ENCODE data around the gene RERE.
A peak's percentile ranks its signal among the peaks of the same experiment; 100 is the strongest.

Gene RERE

GRCh38 chr1:8684590-8684989, 132.8 kb downstream of the RERE start:
- DNase-seq: no peak

GRCh38 chr1:8682573-8682972, 134.9 kb downstream of the RERE start:
- DNase-seq: no peak

GRCh38 chr1:8681911-8682310, 135.5 kb downstream of the RERE start:
- DNase-seq: no peak

- DNase-seq: no peak
These were observed 136.5 kb downstream of the RERE start for GRCh38 chr1:8680664-8681650.

- no peak for DNase-seq
These were observed 137.3 kb downstream of the RERE start for GRCh38 chr1:8679929-8680663.

- peak; percentile 52 to 61 (median 53) for DNase-seq
These were observed 138.0 kb downstream of the RERE start for GRCh38 chr1:8679395-8679800.

GRCh38 chr1:8678673-8679394, 138.6 kb downstream of the RERE start:
- DNase-seq: no peak

- DNase-seq: no peak
These were observed 139.7 kb downstream of the RERE start for GRCh38 chr1:8677782-8678181.

GRCh38 chr1:8676813-8677212, 140.6 kb downstream of the RERE start:
- no peak for DNase-seq

- DNase-seq: no peak
These were observed 141.4 kb downstream of the RERE start for GRCh38 chr1:8676072-8676471.

GRCh38 chr1:8674912-8675311, 142.5 kb downstream of the RERE start:
- no peak for DNase-seq

GRCh38 chr1:8674481-8674880, 143.0 kb downstream of the RERE start:
- no peak for DNase-seq

- peak; percentile 68 to 76 (median 76) for DNase-seq
These were observed 146.0 kb downstream of the RERE start for GRCh38 chr1:8671306-8671917.

GRCh38 chr1:8670371-8670818, 147.0 kb downstream of the RERE start:
- DNase-seq: no peak

- DNase-seq: no peak
These were observed 147.7 kb downstream of the RERE start for GRCh38 chr1:8669606-8670335.

GRCh38 chr1:8667869-8668594, 149.4 kb downstream of the RERE start:
- no peak for DNase-seq

- no peak for DNase-seq
These were observed 150.9 kb downstream of the RERE start for GRCh38 chr1:8666389-8667167.

GRCh38 chr1:8665833-8666232, 151.6 kb downstream of the RERE start:
- DNase-seq: no peak

- no peak for DNase-seq
These were observed 152.6 kb downstream of the RERE start for GRCh38 chr1:8664887-8665286.

- DNase-seq: peak; percentile 69 to 86 (median 78)
These were observed 153.5 kb downstream of the RERE start for GRCh38 chr1:8663915-8664329.

Data from suppressor macrophage treated with lipopolysaccharide for 1 hour (primary cell).